Measurements from ENCODE around the gene PADI1. TPM values are rescaled to one million over a fixed set of nuclear protein-coding genes. Genes with fewer than 3 reads are reported as not detected.

The PADI1 gene
- total and polyA plus RNA-seq, 4 donors = 4.9 TPM; not detected in 3

- DNase-seq (ENCODE audit: low spot score) = no peak
These were observed 90.4 kb downstream of the PADI1 start for GRCh38 chr1:17295292-17295691.

More at GRCh38 chr1:17295292-17295691, 90.4 kb downstream of the PADI1 start:
- Histone ChIP-seq H3K4me3 (ENCODE audit: low read depth in 1 of 3, low read length in 3 of 3) (no peak overlapping the region), H3K9me3 (ENCODE audit: control insufficient read depth in 4 of 4, low read length in 3 of 4) (no peaks in the 10 kb centered on the region), H3K27me3 (ENCODE audit: control insufficient read depth in 4 of 4, insufficient read depth in 4 of 4, low read length in 3 of 4) (peaks cover 0 to 10% (median 0%) of the 10 kb centered on the region in 4 donors), H3K9ac (ENCODE audit: low read depth in 1 of 2, low read length in 2 of 2) (no peak overlapping the region), H3K27ac (ENCODE audit: low read depth in 1 of 2, low read length in 2 of 2) (no peak overlapping the region), H3K4me1 (ENCODE audit: control insufficient read depth in 4 of 4, insufficient read depth in 4 of 4, low read length in 3 of 4) (no peaks in the 10 kb centered on the region), H3K36me3 (ENCODE audit: control insufficient read depth in 4 of 4, insufficient read depth in 3 of 4, low read depth in 1 of 4, low read length in 3 of 4) (no peaks in the 10 kb centered on the region)
- no peak for TF ChIP-seq GABPA (IDR thresholded peaks at IDR 0.05 in 1 of 2, conservative IDR thresholded peaks at IDR 0.05 in 1 of 2)
- no peak for TF ChIP-seq JUND (IDR thresholded peaks at IDR 0.05)
- TF ChIP-seq YY1 (IDR thresholded peaks at IDR 0.05) = no peak
- TF ChIP-seq MAX (IDR thresholded peaks at IDR 0.05) = no peak
- no peak for TF ChIP-seq FOXA1 (IDR thresholded peaks at IDR 0.05)
- TF ChIP-seq TAF1 (conservative IDR thresholded peaks at IDR 0.05) = no peak
- no peak for TF ChIP-seq RAD21 (IDR thresholded peaks at IDR 0.05)
- TF ChIP-seq RXRA (IDR thresholded peaks at IDR 0.05) = no peak
- TF ChIP-seq NR2F2 (IDR thresholded peaks at IDR 0.05) = no peak
- TF ChIP-seq EGR1 (IDR thresholded peaks at IDR 0.05; ENCODE audit: low read depth in 2 of 2) = no peak
- no peak for TF ChIP-seq REST (IDR thresholded peaks at IDR 0.05)
- no peak for TF ChIP-seq HNF4G (IDR thresholded peaks at IDR 0.05)
- WGBS = 74% methylated on average over 4 of the region's 4 CpGs

Small RNA genes lying within 50 kb of the gene (small RNA-seq; reads per million reads assigned to genes)
- gene MIR3972 = not detected

Other genes starting within 250 kb of the PADI1 start
- 1 to 10 TPM in 1 of 2 donors, under 1 TPM in 1; 0.25 to 1.4 TPM for gene MFAP2, start 224.5 kb upstream of the PADI1 start, total RNA-seq
- under 1 TPM; 0.68 to 0.81 TPM for gene MFAP2, start 224.5 kb upstream of the PADI1 start, polyA plus RNA-seq
- 10 to 100 TPM in 1 of 2 donors, 1 to 10 TPM in 1; 9.9 to 12.2 TPM for gene ATP13A2, start 193.2 kb upstream of the PADI1 start, total RNA-seq
- gene ATP13A2, start 193.2 kb upstream of the PADI1 start, polyA plus RNA-seq = 1 to 10 TPM; 2.4 to 6.3 TPM
- gene SDHB, start 151.1 kb upstream of the PADI1 start, total RNA-seq = 100 to 1,000 TPM in 1 of 2 donors, 10 to 100 TPM in 1; 73.9 to 138 TPM
- gene SDHB, start 151.1 kb upstream of the PADI1 start, polyA plus RNA-seq = 100 to 1,000 TPM; 206 to 279 TPM
- gene PADI2, start 85.7 kb upstream of the PADI1 start, total RNA-seq = 1 to 10 TPM; 1.6 to 2.4 TPM
- under 1 TPM; 0.25 to 0.32 TPM for gene PADI2, start 85.7 kb upstream of the PADI1 start, polyA plus RNA-seq
- not detected for gene PADI3, start 44.0 kb downstream of the PADI1 start, total RNA-seq
- gene PADI3, start 44.0 kb downstream of the PADI1 start, polyA plus RNA-seq = not detected
- gene PADI4, start 103.1 kb downstream of the PADI1 start, total RNA-seq = 1 to 10 TPM; 1.3 to 6.1 TPM
- under 1 TPM; 0.32 to 0.54 TPM for gene PADI4, start 103.1 kb downstream of the PADI1 start, polyA plus RNA-seq
- gene PADI6, start 167.1 kb downstream of the PADI1 start, total RNA-seq = not detected
- not detected for gene PADI6, start 167.1 kb downstream of the PADI1 start, polyA plus RNA-seq
- gene RCC2, start 234.5 kb downstream of the PADI1 start, total RNA-seq = 10 to 100 TPM in 1 of 2 donors, 1 to 10 TPM in 1; 8.6 to 36.7 TPM
- gene RCC2, start 234.5 kb downstream of the PADI1 start, polyA plus RNA-seq = 1 to 10 TPM; 2.1 to 7.6 TPM

Data from liver (tissue), 10 donors.